ENCODE measurements around the gene SV2B.

- TF ChIP-seq CTCF (conservative IDR thresholded peaks at IDR 0.05), result no peak
- no peak for TF ChIP-seq ZFX (IDR thresholded peaks at IDR 0.05)
Measured at GRCh38 chr15:91219206-91219605, 119.1 kb downstream of the SV2B start.

Measured in C4-2B (cell line).